Right atrium auricular region (tissue), 2 donors: ENCODE results near the gene SLC26A11. TPM values are rescaled to one million over a fixed set of nuclear protein-coding genes. Genes with fewer than 3 reads are reported as not detected.

Source experiments
- DNase-seq: peaks from one replicate; pipeline ENCODE4 v3.0.0-alpha.2; 2019; ENCODE audit warnings: low spot score
- H3K27ac ChIP-seq, 2 donors: fragments of 200-600 bp; sonication (generic); 1 replicate in 1 of 2; 2 replicates in 1 of 2; pipeline ENCODE4 v1.5.1; 2016 to 2019
- H3K27me3 ChIP-seq, 2 donors: fragments of 200-600 bp; sonication (generic); one replicate each; pipeline versions ENCODE4 v1.5.1 to v1.6.0; 2017 to 2019
- H3K36me3 ChIP-seq: fragments of 200-600 bp; sonication (generic); one replicate; pipeline ENCODE4 v1.5.1; 2016
- H3K4me1 ChIP-seq, 2 donors: fragments of 200-600 bp; sonication (generic); one replicate each; pipeline versions ENCODE4 v1.5.1 to v1.6.0; 2017 to 2019
- H3K4me3 ChIP-seq, 2 donors: fragments of 200-600 bp; sonication (generic); 1 replicate in 1 of 2; 2 replicates in 1 of 2; pipeline ENCODE4 v1.5.1; 2017 to 2019; ENCODE audit warnings: mild to moderate bottlenecking in 1 of 2, moderate library complexity in 1 of 2
- H3K9me3 ChIP-seq, 2 donors: fragments of 200-600 bp; sonication (generic); one replicate each; pipeline ENCODE4 v1.5.1; 2019
- total RNA-seq, 2 donors: library from RNA; depleted of rRNA; stranded (reverse); fragments of >200 nt; gene quantifications; one replicate each; pipeline ENCODE4 v1.1.0, GENCODE V29; 2016
- TF ChIP-seq, protein P1 (sequence below), 2 donors: fragments of 200-600 bp; sonication (generic); IDR thresholded peaks; one replicate each; pipeline ENCODE4 v1.5.1; 2019; ENCODE audit warnings: antibody characterized with exemption in 2 of 2

Gene SLC26A11
- total RNA-seq, 2 donors from 2014 or later: 2.2 to 9.0 TPM

DNA sequence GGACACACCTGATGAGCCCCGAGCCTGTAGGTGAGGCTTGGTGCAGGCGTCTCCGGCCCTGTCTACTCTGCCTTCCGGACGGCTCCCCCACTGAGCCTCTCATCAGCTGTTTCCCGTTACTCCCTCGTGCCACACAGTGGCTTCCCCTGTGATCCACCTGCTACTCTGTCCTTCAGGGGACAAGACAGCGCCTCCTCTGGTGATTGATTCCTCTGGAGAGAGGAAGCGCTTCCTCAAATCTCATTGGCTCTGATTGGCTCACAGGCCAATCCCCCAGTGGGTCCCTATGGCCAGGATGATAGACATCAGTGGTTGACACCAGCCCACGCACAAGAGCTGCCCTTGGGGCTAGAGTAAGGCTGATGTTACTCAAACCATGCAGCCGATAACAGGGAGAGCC is 64.4 kb downstream of the SLC26A11 start:
- DNase-seq: no peak
- no peaks in the 10 kb centered on the region for H3K27me3 ChIP-seq
- H3K9me3 ChIP-seq: no peaks in the 10 kb centered on the region
- H3K4me3 ChIP-seq: no peak overlapping the region
- TF ChIP-seq, protein P1, sequence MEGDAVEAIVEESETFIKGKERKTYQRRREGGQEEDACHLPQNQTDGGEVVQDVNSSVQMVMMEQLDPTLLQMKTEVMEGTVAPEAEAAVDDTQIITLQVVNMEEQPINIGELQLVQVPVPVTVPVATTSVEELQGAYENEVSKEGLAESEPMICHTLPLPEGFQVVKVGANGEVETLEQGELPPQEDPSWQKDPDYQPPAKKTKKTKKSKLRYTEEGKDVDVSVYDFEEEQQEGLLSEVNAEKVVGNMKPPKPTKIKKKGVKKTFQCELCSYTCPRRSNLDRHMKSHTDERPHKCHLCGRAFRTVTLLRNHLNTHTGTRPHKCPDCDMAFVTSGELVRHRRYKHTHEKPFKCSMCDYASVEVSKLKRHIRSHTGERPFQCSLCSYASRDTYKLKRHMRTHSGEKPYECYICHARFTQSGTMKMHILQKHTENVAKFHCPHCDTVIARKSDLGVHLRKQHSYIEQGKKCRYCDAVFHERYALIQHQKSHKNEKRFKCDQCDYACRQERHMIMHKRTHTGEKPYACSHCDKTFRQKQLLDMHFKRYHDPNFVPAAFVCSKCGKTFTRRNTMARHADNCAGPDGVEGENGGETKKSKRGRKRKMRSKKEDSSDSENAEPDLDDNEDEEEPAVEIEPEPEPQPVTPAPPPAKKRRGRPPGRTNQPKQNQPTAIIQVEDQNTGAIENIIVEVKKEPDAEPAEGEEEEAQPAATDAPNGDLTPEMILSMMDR (IDR thresholded peaks at IDR 0.05): no peak
- H3K27ac ChIP-seq: no peak overlapping the region
- peaks cover 28% of the 10 kb centered on the region for H3K36me3 ChIP-seq
- peaks cover 0 to 6% of the 10 kb centered on the region in 2 donors for H3K4me1 ChIP-seq

DNA sequence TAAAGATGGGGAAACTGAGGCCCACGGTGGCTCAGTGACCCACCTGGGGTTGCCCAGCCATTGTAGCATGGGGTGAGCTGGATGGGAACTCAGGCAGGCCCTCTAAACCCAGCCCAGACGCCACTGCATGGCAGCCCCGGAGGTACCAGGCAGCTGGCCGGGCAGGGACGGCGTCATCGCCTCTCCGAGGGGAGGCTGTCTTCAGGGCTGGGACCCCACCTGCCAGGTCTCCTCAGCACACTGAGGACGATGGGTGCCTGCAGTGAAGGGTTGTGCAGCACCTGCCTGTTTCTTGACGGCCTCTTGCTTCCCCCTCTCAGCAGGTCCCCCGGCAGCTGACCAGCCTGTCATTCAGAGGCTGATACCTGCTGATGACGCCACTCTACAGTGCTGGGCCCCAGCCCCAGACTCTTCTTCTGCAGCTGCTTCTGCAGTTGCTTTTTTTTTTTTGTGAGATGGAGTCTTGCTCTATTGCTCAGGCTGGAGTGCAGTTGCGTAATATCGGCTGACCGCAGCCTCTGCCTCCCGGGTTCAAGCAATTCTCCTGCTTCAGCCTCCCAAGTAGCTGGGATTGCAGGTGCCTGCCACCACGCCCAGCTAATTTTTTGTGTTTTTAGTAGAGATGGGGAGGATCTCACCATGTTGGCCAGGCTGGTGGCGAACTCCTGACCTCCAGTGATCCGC is 65.2 kb downstream of the SLC26A11 start:
- Histone ChIP-seq H3K27me3 (no peaks in the 10 kb centered on the region), H3K36me3 (peaks cover 35% of the 10 kb centered on the region), H3K27ac (no peak overlapping the region), H3K4me3 (no peak overlapping the region), H3K4me1 (peaks cover 0 to 2% of the 10 kb centered on the region in 2 donors), H3K9me3 (no peaks in the 10 kb centered on the region)
- TF ChIP-seq, protein P1 (IDR thresholded peaks at IDR 0.05): no peak
- no peak for DNase-seq

DNA sequence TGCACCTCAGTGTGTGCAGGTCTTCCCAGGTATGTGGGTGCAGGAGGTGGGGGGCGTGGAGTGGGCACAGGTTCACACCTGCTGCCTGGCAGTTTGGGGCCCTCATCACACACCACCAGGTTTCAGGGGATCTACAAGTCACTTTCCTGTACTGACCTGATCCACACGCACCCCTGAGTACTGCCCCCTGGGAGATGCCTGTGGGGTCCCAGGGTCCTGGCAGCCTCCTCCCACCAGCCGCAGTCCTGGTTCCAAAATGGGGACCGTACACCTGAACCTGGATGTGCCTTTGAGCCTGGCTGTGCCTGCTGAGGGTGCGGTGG is 66.4 kb downstream of the SLC26A11 start:
- DNase-seq: no peak

GRCh38 chr17:80287038-80287437 is 66.8 kb downstream of the SLC26A11 start:
- DNase-seq: no peak
- H3K4me1 ChIP-seq: no peaks in the 10 kb centered on the region
- H3K36me3 ChIP-seq: peaks cover 45% of the 10 kb centered on the region
- no peaks in the 10 kb centered on the region for H3K9me3 ChIP-seq
- TF ChIP-seq, protein P1 (IDR thresholded peaks at IDR 0.05): no peak
- no peaks in the 10 kb centered on the region for H3K27me3 ChIP-seq
- no peak overlapping the region for H3K27ac ChIP-seq
- H3K4me3 ChIP-seq: no peak overlapping the region

More for the DNA sequence above, 66.4 kb downstream of the SLC26A11 start:
- Histone ChIP-seq H3K4me1 (no peaks in the 10 kb centered on the region), H3K9me3 (no peaks in the 10 kb centered on the region), H3K36me3 (peaks cover 45% of the 10 kb centered on the region), H3K27me3 (no peaks in the 10 kb centered on the region), H3K4me3 (no peak overlapping the region), H3K27ac (no peak overlapping the region)
- TF ChIP-seq, protein P1 (IDR thresholded peaks at IDR 0.05): no peak

DNA sequence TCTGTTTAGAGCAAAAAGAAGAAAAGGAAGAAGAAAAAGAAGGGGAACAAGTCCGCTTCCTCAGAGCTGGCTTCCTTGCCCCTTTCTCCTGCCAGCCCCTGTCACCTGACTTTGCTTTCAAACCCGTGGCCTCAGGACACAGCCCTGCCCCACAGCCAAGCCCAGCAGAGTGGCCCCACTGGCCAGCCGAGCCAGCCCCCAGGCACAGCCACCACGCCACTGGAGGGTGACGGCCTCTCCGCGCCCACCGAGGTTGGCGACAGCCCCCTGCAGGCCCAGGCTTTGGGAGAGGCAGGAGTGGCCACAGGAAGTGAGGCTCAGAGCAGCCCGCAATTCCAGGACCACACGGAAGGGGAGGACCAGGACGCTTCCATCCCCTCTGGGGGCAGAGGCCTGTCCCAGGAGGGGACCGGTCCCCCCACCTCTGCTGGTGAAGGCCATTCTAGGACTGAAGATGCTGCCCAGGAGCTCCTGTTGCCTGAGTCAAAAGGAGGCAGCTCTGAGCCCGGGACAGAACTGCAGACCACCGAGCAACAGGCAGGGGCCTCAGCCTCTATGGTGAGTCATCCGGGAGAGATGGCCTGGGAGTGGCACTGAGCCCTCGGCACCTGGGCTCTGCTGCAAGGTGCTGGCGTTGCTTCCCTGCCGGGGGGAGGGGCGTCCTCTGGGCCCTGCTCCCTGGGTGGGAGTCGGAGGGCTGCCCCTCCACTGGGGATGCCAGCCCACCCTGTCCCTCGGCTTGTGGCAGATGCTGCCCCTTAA is 67.8 kb downstream of the SLC26A11 start:
- TF ChIP-seq, protein P1 (IDR thresholded peaks at IDR 0.05): no peak
- no peak overlapping the region for H3K27ac ChIP-seq
- no peak overlapping the region for H3K4me3 ChIP-seq
- no peaks in the 10 kb centered on the region for H3K4me1 ChIP-seq
- H3K27me3 ChIP-seq: no peaks in the 10 kb centered on the region
- DNase-seq: no peak
- no peaks in the 10 kb centered on the region for H3K9me3 ChIP-seq
- peaks cover 54% of the 10 kb centered on the region for H3K36me3 ChIP-seq
